Smooth muscle cell (in vitro differentiated cells): ENCODE measurements around the gene SMCHD1. TPM values are rescaled to one million over a fixed set of nuclear protein-coding genes. Genes with fewer than 3 reads are reported as not detected.

Experiments
- DNase-seq: peaks from one replicate; lab custom pipeline; 2025; ENCODE audit not compliant: unreplicated experiment; lab: John Stamatoyannopoulos, UW
- H2AFZ ChIP-seq: fragments of 200-600 bp; sonication (generic); 2 replicates; pipeline ENCODE4 v1.6.0; 2016; ENCODE audit warnings: antibody characterized with exemption, low read depth, mild to moderate bottlenecking
- H3F3A ChIP-seq: fragments of 200-600 bp; sonication (generic); 2 replicates; pipeline ENCODE4 v1.6.0; 2017; ENCODE audit warnings: antibody characterized with exemption, low read depth
- H3K27ac ChIP-seq: fragments of 200-600 bp; sonication (generic); 2 replicates; pipeline ENCODE4 v1.5.1; 2016; ENCODE audit warnings: low read depth, mild to moderate bottlenecking
- H3K27me3 ChIP-seq: fragments of 200-600 bp; sonication (generic); 2 replicates; pipeline ENCODE4 v1.6.1; 2016; ENCODE audit warnings: low read depth, mild to moderate bottlenecking
- H3K36me3 ChIP-seq: fragments of 200-600 bp; sonication (generic); 2 replicates; pipeline ENCODE4 v1.5.1; 2016; ENCODE audit warnings: low read depth
- H3K4me1 ChIP-seq: fragments of 200-600 bp; sonication (generic); 2 replicates; pipeline ENCODE4 v1.5.1; 2016; ENCODE audit warnings: low read depth
- H3K4me2 ChIP-seq: fragments of 200-600 bp; sonication (generic); 2 replicates; pipeline ENCODE4 v1.6.0; 2016; ENCODE audit warnings: mild to moderate bottlenecking
- H3K4me3 ChIP-seq: fragments of 200-600 bp; sonication (generic); 2 replicates; pipeline ENCODE4 v1.5.1; 2016; ENCODE audit warnings: mild to moderate bottlenecking
- H3K79me2 ChIP-seq: fragments of 200-600 bp; sonication (generic); 2 replicates; pipeline ENCODE4 v1.6.0; 2016; ENCODE audit warnings: low read depth, mild to moderate bottlenecking
- H3K9ac ChIP-seq: fragments of 200-600 bp; sonication (generic); 2 replicates; pipeline ENCODE4 v1.6.0; 2016; ENCODE audit warnings: low read depth
- H3K9me3 ChIP-seq: fragments of 200-600 bp; sonication (generic); replicated peaks from 2 replicates; pipeline ENCODE4 v1.5.1; 2016; ENCODE audit warnings: low read depth
- H4K20me1 ChIP-seq: fragments of 200-600 bp; sonication (generic); 2 replicates; pipeline ENCODE4 v1.6.0; 2016; ENCODE audit warnings: low read depth
- CTCF ChIP-seq: fragments of 200-600 bp; sonication (generic); IDR thresholded peaks from 2 replicates; pipeline ENCODE4 v1.5.1; 2017; ENCODE audit warnings: borderline replicate concordance, mild to moderate bottlenecking, antibody characterized with exemption; ENCODE audit not compliant: insufficient read depth, poor library complexity, severe bottlenecking
- WGBS: methylation state at CpG from one replicate; pipeline ENCODE4 v1.1.7; 2016; ENCODE audit warnings: low lambda C conversion rate; 5-methylcytosine and 5-hydroxymethylcytosine counted together
- polyA plus RNA-seq: library from polyadenylated mRNA; unstranded; fragments of >200 nt; fragmentation: Nextera tagmentation; extraction: Ambion mirVana; gene quantifications from 2 replicates; pipeline ENCODE4 v1.2.1, GENCODE V29; 2016
- total RNA-seq: library from RNA; depleted of rRNA; stranded (reverse); fragments of >200 nt; gene quantifications from 2 replicates; pipeline ENCODE4 v1.2.3, GENCODE V29; 2014

The SMCHD1 gene
- total and polyA plus RNA-seq, 2 experiments from 2014 or later, result 5.9 to 46.3 TPM

DNA sequence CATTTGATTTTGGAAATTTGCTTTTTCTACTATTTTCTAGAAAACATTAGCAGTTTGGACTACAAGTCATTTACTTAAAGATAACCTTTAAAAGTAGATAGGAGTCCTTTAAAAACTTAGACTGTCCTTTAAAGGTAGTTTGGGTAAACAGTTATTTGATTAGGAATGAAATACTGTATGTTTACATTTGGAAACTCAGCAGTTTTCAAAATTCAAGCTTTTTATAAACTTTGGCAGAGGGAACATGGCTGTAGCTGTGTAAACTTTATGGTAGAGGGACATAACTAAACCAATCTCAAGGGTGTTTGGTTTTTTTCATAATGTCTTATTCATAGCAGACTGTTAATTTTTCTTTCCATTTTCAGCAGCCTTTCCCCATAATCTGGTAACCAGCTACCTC, 90.7 kb downstream of the SMCHD1 start:
- Histone ChIP-seq H3K4me3 (no peak overlapping the region), H3F3A (no peaks in the 10 kb centered on the region), H3K9me3 (no peaks in the 10 kb centered on the region), H3K36me3 (peaks cover 19% of the 10 kb centered on the region), H2AFZ (no peak overlapping the region), H3K27ac (no peak overlapping the region), H3K27me3 (no peaks in the 10 kb centered on the region), H3K79me2 (no peaks in the 10 kb centered on the region), H3K4me2 (no peak overlapping the region), H3K4me1 (no peaks in the 10 kb centered on the region), H3K9ac (no peak overlapping the region), H4K20me1 (no peaks in the 10 kb centered on the region)
- TF ChIP-seq CTCF, result no peak
- DNase-seq, result no peak

DNA sequence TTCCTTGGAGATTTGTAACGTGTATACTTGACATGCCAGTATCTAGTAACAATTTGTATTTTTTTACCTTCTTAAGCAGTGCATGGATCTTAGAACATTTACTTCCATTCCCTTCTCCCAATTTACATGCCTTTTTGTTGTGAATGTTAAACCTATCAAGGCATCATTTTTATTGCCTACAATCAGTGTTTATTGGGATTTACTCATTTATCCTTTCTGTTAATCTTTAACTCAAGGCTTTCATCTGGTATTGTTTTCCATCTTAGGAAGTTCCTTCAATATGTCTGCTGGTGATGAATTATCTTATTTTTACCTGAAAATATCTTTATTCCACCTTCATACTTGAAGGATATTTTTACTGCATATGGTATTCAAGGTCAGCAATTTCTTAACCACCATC, 102.8 kb downstream of the SMCHD1 start:
- Histone ChIP-seq H3K79me2 (no peaks in the 10 kb centered on the region), H3K4me1 (no peaks in the 10 kb centered on the region), H3K9ac (no peak overlapping the region), H3K27me3 (no peaks in the 10 kb centered on the region), H3F3A (no peaks in the 10 kb centered on the region), H3K27ac (no peak overlapping the region), H4K20me1 (peaks cover 4% of the 10 kb centered on the region), H2AFZ (no peak overlapping the region), H3K9me3 (no peaks in the 10 kb centered on the region), H3K36me3 (peaks cover 16% of the 10 kb centered on the region), H3K4me3 (no peak overlapping the region), H3K4me2 (no peak overlapping the region)
- 94% methylated on average over 1 of the region's 1 CpG for WGBS
- TF ChIP-seq CTCF, result no peak
- DNase-seq, result no peak

- H3K9ac ChIP-seq, result no peak overlapping the region
- H3K36me3 ChIP-seq, result peaks cover 38% of the 10 kb centered on the region
- no peaks in the 10 kb centered on the region for H3F3A ChIP-seq
- no peak for DNase-seq
- no peak overlapping the region for H3K4me2 ChIP-seq
- H3K9me3 ChIP-seq, result no peaks in the 10 kb centered on the region
- no peak overlapping the region for H3K27ac ChIP-seq
- H3K79me2 ChIP-seq, result no peaks in the 10 kb centered on the region
- WGBS, result 98% methylated on average over 2 of the region's 2 CpGs
- no peaks in the 10 kb centered on the region for H3K27me3 ChIP-seq
- no peaks in the 10 kb centered on the region for H3K4me1 ChIP-seq
- TF ChIP-seq CTCF, result no peak
- no peaks in the 10 kb centered on the region for H4K20me1 ChIP-seq
- no peak overlapping the region for H2AFZ ChIP-seq
- H3K4me3 ChIP-seq, result no peak overlapping the region
Observed at GRCh38 chr18:2774669-2775068, 119.1 kb downstream of the SMCHD1 start.

- no peaks in the 10 kb centered on the region for H3F3A ChIP-seq
- peaks cover 27% of the 10 kb centered on the region for H3K36me3 ChIP-seq
- DNase-seq, result no peak
- 85% methylated on average over 3 of the region's 3 CpGs for WGBS
- H4K20me1 ChIP-seq, result no peaks in the 10 kb centered on the region
- H2AFZ ChIP-seq, result no peak overlapping the region
- H3K4me1 ChIP-seq, result no peaks in the 10 kb centered on the region
- H3K79me2 ChIP-seq, result no peaks in the 10 kb centered on the region
- no peak overlapping the region for H3K4me2 ChIP-seq
- no peak overlapping the region for H3K27ac ChIP-seq
- no peak overlapping the region for H3K9ac ChIP-seq
- no peak overlapping the region for H3K4me3 ChIP-seq
- no peak for TF ChIP-seq CTCF
- no peaks in the 10 kb centered on the region for H3K9me3 ChIP-seq
- no peaks in the 10 kb centered on the region for H3K27me3 ChIP-seq
Observed at GRCh38 chr18:2776601-2777000, 121.1 kb downstream of the SMCHD1 start.
